Immature natural killer cell (primary cell): Measurements from ENCODE around the gene TGM2. TPM values are rescaled to one million over a fixed set of nuclear protein-coding genes. Genes with fewer than 3 reads are reported as not detected.

ENCODE experiments used
- DNase-seq, 3 donors: peaks; one replicate each; pipeline ENCODE4 v3.0.0; 2022; ENCODE audit warnings: mixed read lengths in 1 of 3
- H3K27ac Mint-ChIP-seq, 6 donors: one replicate each; pipeline ENCODE4 v1.8.0; 2020; ENCODE audit warnings: mixed read lengths in 6 of 6, mild to moderate bottlenecking in 5 of 6, inconsistent platforms in 4 of 6, moderate library complexity in 3 of 6
- H3K27me3 Mint-ChIP-seq, 3 donors: one replicate each; pipeline ENCODE4 v1.8.0; 2020 to 2021; ENCODE audit warnings: low read depth in 3 of 3, mild to moderate bottlenecking in 3 of 3, mixed read lengths in 3 of 3, moderate library complexity in 3 of 3, inconsistent platforms in 1 of 3
- H3K36me3 Mint-ChIP-seq, 3 donors: one replicate each; pipeline ENCODE4 v1.8.0; 2020; ENCODE audit warnings: mixed read lengths in 3 of 3, inconsistent platforms in 2 of 3, mild to moderate bottlenecking in 2 of 3
- H3K4me1 Mint-ChIP-seq, 2 donors: one replicate each; pipeline ENCODE4 v1.8.0; 2020; ENCODE audit warnings: inconsistent platforms in 2 of 2, mild to moderate bottlenecking in 2 of 2, mixed read lengths in 2 of 2, moderate library complexity in 1 of 2
- H3K4me3 Mint-ChIP-seq, 5 donors: one replicate each; pipeline ENCODE4 v1.8.0; 2020; ENCODE audit warnings: mild to moderate bottlenecking in 5 of 5, mixed read lengths in 5 of 5, inconsistent platforms in 3 of 5, moderate library complexity in 3 of 5
- H3K9me3 Mint-ChIP-seq, 6 donors: one replicate each; pipeline ENCODE4 v1.8.0; 2020; ENCODE audit warnings: mild to moderate bottlenecking in 6 of 6, mixed read lengths in 6 of 6, inconsistent platforms in 4 of 6, moderate library complexity in 3 of 6
- polyA plus RNA-seq, 3 donors: library from polyadenylated mRNA; unstranded; fragments of 300-500 nt; fragmentation: Illumina TruSeq; gene quantifications; one replicate each; pipeline ENCODE4 v1.2.3, GENCODE V29; 2021

The TGM2 gene
- polyA plus RNA-seq, 3 donors from 2014 or later: not detected

- Mint-ChIP-seq H3K36me3 (no peaks in the 10 kb centered on the region), H3K9me3 (no peaks in the 10 kb centered on the region), H3K4me3 (no peak overlapping the region), H3K4me1 (no peaks in the 10 kb centered on the region), H3K27me3 (no peaks in the 10 kb centered on the region), H3K27ac (no peak overlapping the region)
- DNase-seq: no peak
Measured at GRCh38 chr20:38203981-38204357, 38.9 kb upstream of the TGM2 start.

- H3K27me3 Mint-ChIP-seq: peaks cover 0 to 1% (median 0%) of the 10 kb centered on the region in 3 donors
- no peak for DNase-seq
- no peaks in the 10 kb centered on the region for H3K36me3 Mint-ChIP-seq
- no peaks in the 10 kb centered on the region for H3K4me1 Mint-ChIP-seq
- H3K9me3 Mint-ChIP-seq: no peaks in the 10 kb centered on the region
- no peak overlapping the region for H3K4me3 Mint-ChIP-seq
- no peak overlapping the region for H3K27ac Mint-ChIP-seq
Measured at GRCh38 chr20:38203337-38203980, 38.4 kb upstream of the TGM2 start.

GRCh38 chr20:38202982-38203293 lies 37.9 kb upstream of the TGM2 start:
- H3K27me3 Mint-ChIP-seq: peaks cover 0 to 1% (median 0%) of the 10 kb centered on the region in 3 donors
- H3K9me3 Mint-ChIP-seq: no peaks in the 10 kb centered on the region
- no peaks in the 10 kb centered on the region for H3K4me1 Mint-ChIP-seq
- H3K36me3 Mint-ChIP-seq: no peaks in the 10 kb centered on the region
- H3K4me3 Mint-ChIP-seq: no peak overlapping the region
- no peak overlapping the region for H3K27ac Mint-ChIP-seq
- DNase-seq: no peak

- Mint-ChIP-seq H3K4me3 (no peak overlapping the region), H3K27me3 (peaks cover 0 to 1% (median 0%) of the 10 kb centered on the region in 3 donors), H3K4me1 (no peaks in the 10 kb centered on the region), H3K9me3 (no peaks in the 10 kb centered on the region), H3K36me3 (no peaks in the 10 kb centered on the region), H3K27ac (no peak overlapping the region)
- no peak for DNase-seq
Measured at GRCh38 chr20:38202153-38202981, 37.3 kb upstream of the TGM2 start.

- Mint-ChIP-seq H3K4me3 (no peak overlapping the region), H3K27me3 (peaks cover 0 to 1% (median 0%) of the 10 kb centered on the region in 3 donors), H3K27ac (no peak overlapping the region), H3K36me3 (no peaks in the 10 kb centered on the region), H3K4me1 (no peaks in the 10 kb centered on the region), H3K9me3 (no peaks in the 10 kb centered on the region)
- DNase-seq: no peak
Measured at GRCh38 chr20:38201356-38201755, 36.3 kb upstream of the TGM2 start.

- H3K27me3 Mint-ChIP-seq: peaks cover 0 to 2% (median 1%) of the 10 kb centered on the region in 3 donors
- DNase-seq: no peak
- no peaks in the 10 kb centered on the region for H3K36me3 Mint-ChIP-seq
Measured at GRCh38 chr20:38200646-38201045, 35.6 kb upstream of the TGM2 start.

GRCh38 chr20:38199501-38200390 lies 34.7 kb upstream of the TGM2 start:
- no peak for DNase-seq
- peaks cover 0 to 3% (median 2%) of the 10 kb centered on the region in 3 donors for H3K27me3 Mint-ChIP-seq
- H3K4me3 Mint-ChIP-seq: no peak overlapping the region
- no peaks in the 10 kb centered on the region for H3K4me1 Mint-ChIP-seq
- H3K36me3 Mint-ChIP-seq: no peaks in the 10 kb centered on the region
- no peaks in the 10 kb centered on the region for H3K9me3 Mint-ChIP-seq
- H3K27ac Mint-ChIP-seq: no peak overlapping the region

More at GRCh38 chr20:38200646-38201045, 35.6 kb upstream of the TGM2 start:
- no peak overlapping the region for H3K27ac Mint-ChIP-seq
- H3K9me3 Mint-ChIP-seq: no peaks in the 10 kb centered on the region
- no peak overlapping the region for H3K4me3 Mint-ChIP-seq
- no peaks in the 10 kb centered on the region for H3K4me1 Mint-ChIP-seq

- no peak for DNase-seq
- Mint-ChIP-seq H3K9me3 (peaks cover 0 to 2% (median 0%) of the 10 kb centered on the region in 6 donors), H3K27me3 (peaks cover 0 to 4% (median 3%) of the 10 kb centered on the region in 3 donors), H3K27ac (no peak overlapping the region), H3K4me1 (no peaks in the 10 kb centered on the region), H3K4me3 (no peak overlapping the region), H3K36me3 (peaks cover 0 to 4% (median 0%) of the 10 kb centered on the region in 3 donors)
Measured at GRCh38 chr20:38198238-38198861, 33.3 kb upstream of the TGM2 start.

- no peak overlapping the region for H3K4me3 Mint-ChIP-seq
- peaks cover 0 to 4% (median 0%) of the 10 kb centered on the region in 3 donors for H3K36me3 Mint-ChIP-seq
- no peaks in the 10 kb centered on the region for H3K4me1 Mint-ChIP-seq
- peaks cover 0 to 2% (median 0%) of the 10 kb centered on the region in 6 donors for H3K9me3 Mint-ChIP-seq
- H3K27ac Mint-ChIP-seq: no peak overlapping the region
- peaks cover 0 to 6% (median 3%) of the 10 kb centered on the region in 3 donors for H3K27me3 Mint-ChIP-seq
- DNase-seq: no peak
Measured at GRCh38 chr20:38197619-38198018, 32.5 kb upstream of the TGM2 start.

GRCh38 chr20:38197217-38197616 lies 32.1 kb upstream of the TGM2 start:
- Mint-ChIP-seq H3K36me3 (peaks cover 0 to 4% (median 0%) of the 10 kb centered on the region in 3 donors), H3K27ac (no peak overlapping the region), H3K4me3 (no peak overlapping the region), H3K27me3 (peaks cover 0 to 7% (median 3%) of the 10 kb centered on the region in 3 donors), H3K9me3 (peaks cover 0 to 2% (median 0%) of the 10 kb centered on the region in 6 donors), H3K4me1 (no peaks in the 10 kb centered on the region)
- no peak for DNase-seq

GRCh38 chr20:38196592-38196991 lies 31.5 kb upstream of the TGM2 start:
- no peak overlapping the region for H3K4me3 Mint-ChIP-seq
- peaks cover 0 to 2% (median 0%) of the 10 kb centered on the region in 6 donors for H3K9me3 Mint-ChIP-seq
- peaks cover 0 to 4% (median 0%) of the 10 kb centered on the region in 3 donors for H3K36me3 Mint-ChIP-seq
- no peak overlapping the region for H3K27ac Mint-ChIP-seq
- no peak for DNase-seq
- peaks cover 0 to 7% (median 3%) of the 10 kb centered on the region in 3 donors for H3K27me3 Mint-ChIP-seq
- no peaks in the 10 kb centered on the region for H3K4me1 Mint-ChIP-seq

- Mint-ChIP-seq H3K9me3 (peaks cover 0 to 2% (median 0%) of the 10 kb centered on the region in 6 donors), H3K4me3 (no peak overlapping the region), H3K27ac (no peak overlapping the region)
Measured at GRCh38 chr20:38196076-38196475, 31.0 kb upstream of the TGM2 start.

GRCh38 chr20:38195521-38195920 lies 30.5 kb upstream of the TGM2 start:
- no peak for DNase-seq
- Mint-ChIP-seq H3K27me3 (peaks cover 0 to 7% (median 3%) of the 10 kb centered on the region in 3 donors), H3K9me3 (peaks cover 0 to 2% (median 0%) of the 10 kb centered on the region in 6 donors), H3K27ac (no peak overlapping the region), H3K4me1 (no peaks in the 10 kb centered on the region), H3K4me3 (no peak overlapping the region), H3K36me3 (peaks cover 0 to 4% (median 0%) of the 10 kb centered on the region in 3 donors)

More at GRCh38 chr20:38196076-38196475, 31.0 kb upstream of the TGM2 start:
- peaks cover 0 to 4% (median 0%) of the 10 kb centered on the region in 3 donors for H3K36me3 Mint-ChIP-seq
- peaks cover 0 to 7% (median 3%) of the 10 kb centered on the region in 3 donors for H3K27me3 Mint-ChIP-seq
- DNase-seq: no peak
- no peaks in the 10 kb centered on the region for H3K4me1 Mint-ChIP-seq
